ENCODE data around the gene ECT2L.

Gene ECT2L

DNA sequence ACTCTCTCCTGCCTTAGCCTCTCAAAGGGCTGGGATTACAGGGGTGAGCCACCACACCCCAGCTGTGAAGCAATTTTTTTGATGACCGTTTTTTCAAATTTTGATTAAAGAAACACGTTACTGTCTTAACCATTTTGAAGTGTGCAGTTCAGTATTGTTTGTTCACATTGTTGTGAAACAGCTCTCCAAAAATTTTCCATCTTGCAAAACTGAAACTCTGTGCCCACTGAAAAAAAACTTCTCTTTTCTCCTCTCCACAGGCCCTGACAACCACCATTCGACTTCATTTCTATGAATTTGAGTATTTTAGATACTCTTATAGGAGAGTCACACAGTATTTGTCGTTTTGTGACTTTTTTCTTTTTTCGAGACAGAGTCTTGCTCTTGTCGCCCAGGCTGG, 53.9 kb downstream of the ECT2L start:
- in situ Hi-C loops (cut with MboI; ENCODE audit: low sequenced_read_pairs), result no loop called here

DNA sequence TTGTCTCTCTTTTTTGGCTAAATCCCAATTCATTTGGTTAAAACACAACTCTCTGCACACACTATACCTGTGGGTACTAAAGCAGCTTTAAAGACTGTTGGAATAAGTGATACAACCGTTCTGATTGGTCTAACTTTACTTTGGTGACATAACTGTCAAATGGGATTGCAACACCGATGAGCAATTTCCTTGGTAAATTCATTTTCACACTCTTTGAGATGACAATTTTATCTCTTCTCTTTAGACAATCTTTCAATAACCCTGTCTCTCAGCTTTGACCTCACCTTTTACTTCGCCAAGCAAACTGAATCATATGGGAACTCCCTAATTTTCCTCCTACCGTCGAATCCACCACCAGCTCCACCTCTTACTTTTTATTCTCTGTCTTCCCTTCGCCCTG, 60.8 kb downstream of the ECT2L start:
- in situ Hi-C loops (cut with MboI; ENCODE audit: low sequenced_read_pairs), result no loop called here

DNA sequence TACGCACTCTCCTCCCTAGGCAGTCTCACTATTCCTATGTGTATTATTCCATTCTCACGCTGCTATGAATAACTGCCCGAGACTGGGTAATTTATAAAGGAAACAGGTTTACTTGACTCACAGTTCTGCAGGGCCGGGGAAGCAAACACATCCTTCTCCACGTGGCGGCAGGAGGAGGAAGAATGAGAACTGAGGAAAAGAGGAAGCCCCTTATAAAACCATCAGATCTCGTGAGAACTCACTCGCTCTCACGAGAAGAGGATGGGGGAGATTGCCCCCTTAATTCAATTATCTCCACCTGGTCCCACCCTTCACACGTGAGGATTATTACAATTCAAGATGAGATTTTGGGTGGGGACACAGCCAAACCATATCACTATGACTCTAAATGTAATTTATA, 61.9 kb downstream of the ECT2L start:
- in situ Hi-C loops (cut with MboI; ENCODE audit: low sequenced_read_pairs), result no loop called here

- in situ Hi-C loops (cut with MboI; ENCODE audit: low sequenced_read_pairs), result no loop called here
Measured at GRCh38 chr6:138862456-138862855, 66.6 kb downstream of the ECT2L start.

GRCh38 chr6:138863321-138863720, 67.4 kb downstream of the ECT2L start:
- in situ Hi-C loops (cut with MboI; ENCODE audit: low sequenced_read_pairs), result no loop called here

- in situ Hi-C loops (cut with MboI; ENCODE audit: low sequenced_read_pairs), result no loop called here
Measured at GRCh38 chr6:138864343-138864890, 68.5 kb downstream of the ECT2L start.

DNA sequence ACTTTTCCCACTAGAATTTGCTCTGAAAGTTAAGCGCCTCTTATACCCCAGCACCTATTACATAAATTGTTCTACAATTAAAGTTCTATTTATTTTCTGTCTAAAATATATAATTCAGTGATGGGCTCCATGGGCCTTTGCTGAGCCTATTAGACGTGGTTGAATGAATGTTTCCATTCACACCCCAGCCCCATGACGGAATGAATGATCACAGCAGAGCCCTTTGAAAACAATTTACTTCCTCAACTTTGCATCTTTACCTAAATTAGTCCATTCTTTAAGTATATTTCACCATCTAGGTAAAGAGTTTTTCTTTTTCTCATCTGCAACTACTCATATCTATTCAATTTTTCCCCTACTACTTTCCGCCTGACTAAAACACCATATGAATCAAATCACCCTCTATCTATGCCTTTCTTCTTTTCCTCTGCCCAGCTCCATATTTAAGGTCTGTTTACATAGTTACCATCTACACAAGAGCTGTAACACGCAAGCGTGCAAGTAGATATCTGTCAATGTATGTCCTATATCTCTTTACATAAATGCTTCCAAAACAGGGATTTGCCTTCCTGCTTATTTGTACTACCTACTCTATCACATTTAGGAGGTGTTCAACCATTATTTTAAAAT, 69.7 kb downstream of the ECT2L start:
- in situ Hi-C loops (cut with MboI; ENCODE audit: low sequenced_read_pairs), result no loop called here

DNA sequence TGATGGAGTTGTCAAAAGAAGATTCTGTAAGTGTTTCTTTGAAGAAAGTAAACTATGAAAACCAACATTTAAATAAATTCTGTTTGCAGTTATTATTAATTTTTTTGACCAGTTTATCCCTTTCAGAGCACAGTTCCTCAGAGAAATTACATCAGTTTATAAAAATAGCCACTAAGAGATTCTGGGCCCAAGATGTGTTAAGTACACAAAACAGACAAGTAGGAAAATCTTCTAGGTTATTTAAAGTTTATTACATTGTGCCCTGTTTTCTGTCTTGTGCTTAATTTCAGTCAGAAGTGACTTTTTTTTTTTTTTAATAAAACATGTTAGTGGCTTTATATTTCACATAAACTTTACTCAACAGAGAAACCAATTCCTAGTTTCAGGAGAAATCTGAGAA, 72.3 kb downstream of the ECT2L start:
- in situ Hi-C loops (cut with MboI; ENCODE audit: low sequenced_read_pairs), result no loop called here

DNA sequence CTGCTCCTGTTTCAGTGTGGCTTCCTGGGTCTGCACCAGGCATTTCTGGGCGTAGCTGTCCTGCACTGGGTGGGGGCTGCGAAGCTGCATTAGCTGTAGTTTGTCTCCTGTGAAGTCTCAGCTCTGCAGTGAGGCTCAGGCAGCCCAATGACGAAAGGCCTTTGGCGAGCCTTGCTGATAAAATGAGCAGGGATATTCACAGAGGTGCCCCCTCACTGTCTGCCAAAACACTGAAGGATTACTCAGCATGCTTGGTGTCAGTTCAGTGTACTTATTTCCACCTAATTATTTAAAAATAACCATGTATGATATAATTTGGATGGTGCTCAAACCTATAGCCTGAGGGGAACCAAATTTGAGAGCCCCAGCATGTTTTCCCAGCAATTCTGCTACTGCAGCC, 73.5 kb downstream of the ECT2L start:
- in situ Hi-C loops (cut with MboI; ENCODE audit: low sequenced_read_pairs), result no loop called here

DNA sequence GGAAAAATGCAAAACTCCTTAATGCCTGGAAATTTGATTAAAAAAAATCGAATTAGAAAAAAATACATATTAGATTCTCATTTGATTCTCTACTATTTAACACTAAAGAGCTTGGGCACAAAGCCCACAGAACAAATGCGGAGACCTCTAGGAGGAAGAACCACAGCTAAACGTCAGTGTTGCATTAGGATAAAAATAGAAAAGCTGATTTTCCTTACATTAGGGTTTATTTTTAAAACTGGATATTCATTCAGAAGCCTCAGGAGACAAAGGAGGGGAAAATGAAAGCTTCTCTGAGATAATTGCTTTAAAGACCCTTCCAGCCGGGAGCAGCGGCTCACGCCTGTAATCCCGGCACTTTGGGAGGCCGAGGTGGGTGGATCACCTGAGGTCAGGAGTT, 77.3 kb downstream of the ECT2L start:
- in situ Hi-C loops (cut with MboI; ENCODE audit: low sequenced_read_pairs), result no loop called here

DNA sequence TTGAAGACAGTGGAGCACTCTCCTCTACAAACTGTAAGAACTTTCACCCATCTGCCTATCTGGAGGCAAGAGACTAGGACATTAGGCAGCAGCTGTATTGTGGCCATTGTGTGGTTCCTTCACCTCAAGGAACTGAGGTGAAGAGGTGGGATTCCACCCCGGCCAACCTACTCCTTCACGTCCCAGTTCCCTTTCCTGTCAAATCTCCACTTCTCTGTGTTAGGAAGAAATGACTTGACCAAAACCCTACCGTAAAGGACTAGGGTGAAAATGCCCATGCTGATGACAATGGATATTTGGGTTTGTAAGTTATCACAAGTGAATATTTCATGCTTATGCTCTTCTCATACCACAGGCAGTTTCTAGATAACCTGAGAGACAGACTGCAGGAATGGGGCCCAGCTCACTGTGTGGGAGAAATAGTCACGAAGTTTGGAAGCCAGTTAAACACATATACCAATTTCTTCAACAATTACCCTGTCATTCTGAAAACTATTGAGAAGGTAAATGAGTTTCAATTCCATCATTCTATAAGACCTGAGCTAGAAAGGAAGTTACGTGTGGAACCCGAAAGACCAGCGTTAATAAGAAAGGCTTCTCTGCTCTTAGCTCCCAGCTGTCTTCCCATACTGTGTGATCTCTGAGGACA, 86.6 kb downstream of the ECT2L start:
- in situ Hi-C loops (cut with MboI; ENCODE audit: low sequenced_read_pairs), result no loop called here

GRCh38 chr6:138885156-138885819, 89.4 kb downstream of the ECT2L start:
- in situ Hi-C loops (cut with MboI; ENCODE audit: low sequenced_read_pairs), result no loop called here

GRCh38 chr6:138891255-138891986, 95.5 kb downstream of the ECT2L start:
- in situ Hi-C loops (cut with MboI; ENCODE audit: low sequenced_read_pairs), result no loop called here

GRCh38 chr6:138896104-138896756, 100.3 kb downstream of the ECT2L start:
- in situ Hi-C loops (cut with MboI; ENCODE audit: low sequenced_read_pairs), result no loop called here

DNA sequence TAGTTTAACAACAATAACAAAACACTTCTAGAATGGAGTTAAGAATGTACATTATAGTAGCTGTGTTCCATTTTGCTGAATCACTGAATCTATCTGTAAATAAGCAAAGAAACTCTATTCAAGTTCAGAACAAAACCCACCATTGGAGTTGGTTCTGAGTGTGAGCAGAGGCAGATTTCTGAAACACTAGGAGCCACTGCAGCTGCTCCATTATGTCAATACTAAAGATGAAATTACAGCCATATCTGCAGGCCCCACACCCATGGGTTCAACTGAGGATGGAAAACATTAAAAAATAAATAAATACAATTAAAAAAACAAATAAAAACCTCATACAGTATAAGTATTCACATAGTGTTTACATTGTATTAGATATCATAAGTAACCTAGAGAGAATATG, 101.1 kb downstream of the ECT2L start:
- in situ Hi-C loops (cut with MboI; ENCODE audit: low sequenced_read_pairs), result no loop called here

GRCh38 chr6:138907167-138907566, 111.3 kb downstream of the ECT2L start:
- in situ Hi-C loops (cut with MboI; ENCODE audit: low sequenced_read_pairs), result no loop called here

- in situ Hi-C loops (cut with MboI; ENCODE audit: low sequenced_read_pairs), result no loop called here
Measured at GRCh38 chr6:138909511-138909910, 113.6 kb downstream of the ECT2L start.

DNA sequence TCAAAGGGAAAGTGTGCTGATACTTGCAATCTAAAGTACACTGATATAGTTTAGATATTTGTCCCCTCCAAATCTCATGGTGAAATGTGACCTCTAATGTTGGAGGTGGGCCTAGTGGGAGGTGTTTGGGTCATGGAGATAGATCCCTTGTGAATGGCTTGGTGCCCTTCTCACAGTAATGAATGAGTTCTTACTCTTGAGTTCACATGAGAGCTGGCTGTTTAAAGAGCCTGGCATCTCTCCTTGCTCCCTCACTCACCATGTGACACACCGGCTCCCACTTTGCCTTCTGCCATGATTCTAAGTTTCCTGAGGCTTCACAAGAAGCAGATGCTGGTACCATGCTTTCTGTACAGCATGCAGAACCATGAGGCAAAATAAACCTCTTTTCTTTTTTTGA, 114.1 kb downstream of the ECT2L start:
- in situ Hi-C loops (cut with MboI; ENCODE audit: low sequenced_read_pairs), result no loop called here

DNA sequence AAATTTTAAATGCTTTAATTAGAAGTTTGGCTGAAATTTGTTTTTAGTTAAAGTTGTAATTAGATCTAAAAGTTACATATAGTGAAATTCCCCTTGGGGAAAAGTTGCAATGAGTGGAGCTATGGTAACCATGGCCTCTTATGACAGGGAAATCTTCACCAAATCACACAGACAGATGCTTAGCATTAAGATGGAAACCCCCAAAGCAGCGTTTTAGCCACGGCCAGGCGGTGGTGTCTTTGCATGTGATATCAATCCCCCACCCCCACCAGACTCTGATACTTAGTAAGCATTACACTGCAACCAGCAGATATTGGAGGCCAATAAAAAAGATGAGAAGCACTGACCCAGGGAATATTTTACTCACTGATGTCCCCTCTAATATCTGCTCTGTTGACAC, 116.4 kb downstream of the ECT2L start:
- in situ Hi-C loops (cut with MboI; ENCODE audit: low sequenced_read_pairs), result no loop called here

DNA sequence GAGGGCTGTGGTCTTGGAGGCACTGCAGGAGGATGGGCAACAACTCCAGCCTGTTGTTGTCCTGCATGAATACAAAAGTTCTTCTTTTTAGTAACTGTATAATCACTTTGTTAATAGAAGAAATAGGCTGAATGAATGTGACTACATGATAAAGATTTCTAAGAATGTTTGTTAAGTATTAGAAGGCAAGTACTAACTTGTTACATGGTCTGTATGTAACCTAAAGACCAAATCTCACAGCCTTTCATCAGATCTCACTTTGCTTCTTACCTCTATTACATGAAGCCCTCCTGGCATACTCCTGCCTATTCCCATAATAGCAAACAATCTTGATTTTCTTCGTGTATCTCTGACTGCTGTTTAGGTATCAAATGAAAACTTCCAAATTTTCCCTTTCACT, 118.8 kb downstream of the ECT2L start:
- in situ Hi-C loops (cut with MboI; ENCODE audit: low sequenced_read_pairs), result no loop called here

GRCh38 chr6:138920906-138921305, 125.0 kb downstream of the ECT2L start:
- in situ Hi-C loops (cut with MboI; ENCODE audit: low sequenced_read_pairs), result no loop called here
